ENCODE measurements around the gene RET.

- no peak for TF ChIP-seq POLR2AphosphoS5 (IDR thresholded peaks at IDR 0.05; ENCODE audit: low read depth, low read length)
- TF ChIP-seq EP300 (IDR thresholded peaks at IDR 0.05; ENCODE audit: borderline replicate concordance in 1 of 2, low read depth in 2 of 2, low read length in 2 of 2), result no peak
- TF ChIP-seq, protein P1, sequence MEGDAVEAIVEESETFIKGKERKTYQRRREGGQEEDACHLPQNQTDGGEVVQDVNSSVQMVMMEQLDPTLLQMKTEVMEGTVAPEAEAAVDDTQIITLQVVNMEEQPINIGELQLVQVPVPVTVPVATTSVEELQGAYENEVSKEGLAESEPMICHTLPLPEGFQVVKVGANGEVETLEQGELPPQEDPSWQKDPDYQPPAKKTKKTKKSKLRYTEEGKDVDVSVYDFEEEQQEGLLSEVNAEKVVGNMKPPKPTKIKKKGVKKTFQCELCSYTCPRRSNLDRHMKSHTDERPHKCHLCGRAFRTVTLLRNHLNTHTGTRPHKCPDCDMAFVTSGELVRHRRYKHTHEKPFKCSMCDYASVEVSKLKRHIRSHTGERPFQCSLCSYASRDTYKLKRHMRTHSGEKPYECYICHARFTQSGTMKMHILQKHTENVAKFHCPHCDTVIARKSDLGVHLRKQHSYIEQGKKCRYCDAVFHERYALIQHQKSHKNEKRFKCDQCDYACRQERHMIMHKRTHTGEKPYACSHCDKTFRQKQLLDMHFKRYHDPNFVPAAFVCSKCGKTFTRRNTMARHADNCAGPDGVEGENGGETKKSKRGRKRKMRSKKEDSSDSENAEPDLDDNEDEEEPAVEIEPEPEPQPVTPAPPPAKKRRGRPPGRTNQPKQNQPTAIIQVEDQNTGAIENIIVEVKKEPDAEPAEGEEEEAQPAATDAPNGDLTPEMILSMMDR (IDR thresholded peaks at IDR 0.05; ENCODE audit: control extremely low read depth in 1 of 3, insufficient read depth in 1 of 3, low read depth in 1 of 3, low read length in 3 of 3), result no peak
- no peak for TF ChIP-seq TAF1 (IDR thresholded peaks at IDR 0.05; ENCODE audit: low read depth, low read length)
- no peak for TF ChIP-seq SP2 (IDR thresholded peaks at IDR 0.05; ENCODE audit: low read length)
- TF ChIP-seq NANOG (IDR thresholded peaks at IDR 0.05; ENCODE audit: insufficient read depth, low read depth, low read length, poor library complexity, severe bottlenecking), result no peak
- no peak for TF ChIP-seq CHD2 (IDR thresholded peaks at IDR 0.05; ENCODE audit: low read length)
Measured at GRCh38 chr10:43094085-43094484, 17.2 kb downstream of the RET start.

Data from H1 (cell line).